Measurements from ENCODE around the gene ASTL.

The ASTL gene

DNA sequence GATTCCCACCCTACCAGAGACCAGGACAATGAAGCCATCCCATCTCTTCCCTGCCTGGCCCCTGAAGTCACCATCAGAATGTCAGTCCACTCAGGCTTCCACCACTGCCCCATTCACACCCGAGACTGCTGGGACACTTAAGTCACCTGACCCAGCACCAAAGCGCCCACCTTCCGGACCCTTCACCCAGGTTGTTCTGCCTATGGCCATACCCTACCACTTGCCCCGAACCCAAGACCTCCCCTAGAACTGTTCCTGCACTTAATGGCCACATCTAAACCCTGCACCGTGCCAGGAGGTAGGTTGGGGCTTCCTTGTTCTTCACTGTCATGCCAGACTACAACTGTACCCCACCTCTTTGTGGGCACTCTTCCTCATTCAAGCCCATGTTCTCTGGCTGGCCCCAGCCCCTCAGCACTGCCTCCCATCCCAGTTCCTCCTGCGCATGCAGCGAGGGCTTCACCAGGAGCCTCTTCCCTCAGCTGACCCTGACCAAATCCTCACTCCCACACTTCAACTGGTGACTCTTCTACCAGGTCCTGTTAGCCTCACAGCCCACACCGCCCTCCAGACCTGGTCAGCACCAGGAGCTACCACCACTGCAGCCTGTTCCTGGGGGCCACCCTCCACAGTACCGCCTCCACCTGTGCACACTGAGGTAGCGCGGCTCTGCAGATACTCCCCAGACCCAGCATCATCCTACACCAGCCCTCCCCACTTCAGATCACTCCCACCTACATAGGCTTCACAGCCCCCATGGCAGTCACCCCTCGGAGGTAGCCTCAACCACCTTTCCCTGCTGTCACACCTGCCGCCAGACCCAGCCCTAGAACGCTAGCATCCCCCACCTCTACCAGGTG lies 13.7 kb downstream of the ASTL start:
- DNase-seq = no peak

DNA sequence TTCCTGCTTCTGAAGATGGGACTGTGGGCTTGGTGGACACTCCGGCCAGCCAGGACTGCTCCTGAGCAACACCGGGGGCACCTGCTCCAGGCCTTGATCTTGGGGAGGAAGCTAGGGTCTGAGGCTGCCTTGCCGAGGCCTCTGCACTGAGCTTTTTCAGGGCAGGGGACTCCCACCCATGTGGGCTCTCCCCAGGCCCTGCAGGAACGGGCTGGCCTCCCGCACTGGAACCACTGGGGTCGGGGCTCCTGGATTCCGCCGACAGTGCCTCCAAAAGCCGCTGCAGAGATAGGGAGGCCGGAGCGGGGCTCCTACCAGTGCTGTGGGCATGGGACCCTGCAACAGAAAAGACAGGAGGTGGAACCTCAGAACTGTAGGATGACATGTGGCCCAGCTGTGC lies 14.4 kb downstream of the ASTL start:
- no peak for DNase-seq

DNA sequence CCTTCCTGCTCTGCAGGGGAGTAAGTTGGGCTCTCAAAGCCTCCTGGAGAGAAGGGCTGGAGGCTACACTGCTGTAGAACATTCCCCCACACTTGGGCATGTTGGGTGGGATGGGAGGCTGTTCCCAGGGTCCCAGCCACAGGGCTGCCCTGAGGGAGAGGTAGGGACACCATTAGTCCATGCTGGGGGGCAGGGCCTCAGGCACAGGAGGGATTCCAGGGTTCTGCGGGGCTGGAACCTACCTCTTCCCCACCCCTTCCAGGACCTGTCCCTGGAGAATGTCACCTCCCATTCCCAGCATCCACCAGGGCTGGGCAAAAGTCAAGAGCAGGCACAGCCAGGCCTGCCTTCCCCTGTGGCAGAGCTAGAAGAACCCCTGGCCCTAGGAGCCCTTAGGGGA lies 15.0 kb downstream of the ASTL start:
- no peak for DNase-seq

DNA sequence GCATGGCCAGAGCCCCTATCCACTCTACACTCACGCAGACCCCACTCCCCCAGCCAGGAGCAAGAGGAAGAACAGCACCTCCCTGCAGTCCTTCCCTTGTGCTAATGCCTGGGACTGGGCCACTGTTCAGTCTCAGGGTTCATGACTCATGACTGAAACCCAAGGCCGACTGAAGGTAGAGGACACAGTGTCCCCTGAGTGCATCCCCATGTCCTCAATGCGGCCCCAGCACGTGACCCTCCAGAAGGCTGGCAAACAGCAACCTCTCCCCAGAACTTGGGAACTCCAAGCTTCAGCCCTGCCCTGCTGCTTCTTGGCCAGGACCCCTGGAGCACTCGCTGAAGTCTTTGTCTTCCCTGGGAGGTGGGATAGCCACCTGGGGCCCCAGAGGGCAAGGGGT lies 15.9 kb downstream of the ASTL start:
- no peak for DNase-seq

DNA sequence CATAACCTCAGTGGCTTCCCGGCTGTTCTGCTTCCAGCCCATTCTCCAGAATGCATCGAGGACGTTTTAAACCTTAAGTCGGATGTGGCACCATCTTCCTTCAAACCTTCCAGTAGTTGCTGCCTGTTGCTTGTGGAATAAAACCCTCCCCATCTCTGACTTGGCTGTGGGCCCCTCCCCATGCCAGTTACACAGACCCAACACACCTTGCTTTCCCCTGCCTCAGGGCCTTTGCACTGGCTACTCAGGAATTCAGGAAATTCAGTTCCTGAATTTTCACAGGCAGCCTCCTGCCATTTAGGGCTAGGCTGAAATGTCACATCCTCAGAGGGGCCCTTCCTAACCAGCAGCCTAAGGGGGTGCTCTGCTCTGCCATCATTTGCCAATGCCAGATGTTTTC lies 16.9 kb downstream of the ASTL start:
- DNase-seq = no peak

DNA sequence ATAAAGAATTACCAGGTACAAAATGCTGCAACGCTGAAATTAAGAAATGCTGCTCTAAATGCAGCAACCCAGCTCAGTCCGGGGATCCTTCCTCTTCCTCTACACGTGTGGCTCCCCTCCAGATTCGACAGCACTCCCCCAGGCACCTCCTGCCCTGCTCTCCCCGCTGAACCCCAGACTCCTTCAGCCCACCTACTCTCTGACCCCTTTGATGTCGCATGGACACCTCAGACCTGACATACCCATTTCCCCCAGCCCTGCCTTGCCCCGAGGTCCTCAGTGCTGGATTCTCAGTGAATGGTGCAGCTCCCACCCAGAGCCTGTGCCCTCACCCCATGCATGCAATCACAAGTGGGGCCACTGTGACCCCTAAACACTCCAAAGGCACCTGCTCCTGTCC lies 17.3 kb downstream of the ASTL start:
- DNase-seq = no peak

DNA sequence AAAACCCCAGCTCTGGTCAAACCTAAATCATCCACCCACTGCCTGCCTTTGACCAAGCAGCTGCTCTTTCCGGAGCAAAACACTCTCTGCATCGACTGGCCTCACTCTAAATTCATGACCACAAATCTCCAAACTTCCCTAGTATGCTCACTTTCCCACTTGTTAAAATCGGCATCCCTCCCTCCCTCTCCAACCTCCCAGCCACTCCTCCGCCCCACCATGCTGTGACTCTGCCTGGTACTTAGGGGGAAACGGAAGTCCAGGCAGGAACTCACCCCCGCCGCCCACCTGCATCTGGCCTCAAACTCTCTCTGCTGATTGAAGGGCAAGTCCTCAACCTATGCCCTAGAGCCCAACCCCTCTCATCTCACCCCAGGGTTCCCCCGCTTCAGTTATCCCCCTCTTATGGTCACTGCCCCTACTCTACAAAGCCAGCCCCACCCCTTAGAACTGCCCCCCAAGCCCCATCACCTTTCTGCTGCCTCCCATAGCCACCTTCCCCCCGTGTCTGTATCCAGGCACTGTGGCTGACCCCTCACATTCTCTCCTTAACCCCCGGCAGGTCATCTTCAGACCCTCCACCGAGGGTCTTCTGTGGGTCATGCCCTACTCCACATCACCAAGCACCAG lies 18.1 kb downstream of the ASTL start:
- DNase-seq = no peak

DNA sequence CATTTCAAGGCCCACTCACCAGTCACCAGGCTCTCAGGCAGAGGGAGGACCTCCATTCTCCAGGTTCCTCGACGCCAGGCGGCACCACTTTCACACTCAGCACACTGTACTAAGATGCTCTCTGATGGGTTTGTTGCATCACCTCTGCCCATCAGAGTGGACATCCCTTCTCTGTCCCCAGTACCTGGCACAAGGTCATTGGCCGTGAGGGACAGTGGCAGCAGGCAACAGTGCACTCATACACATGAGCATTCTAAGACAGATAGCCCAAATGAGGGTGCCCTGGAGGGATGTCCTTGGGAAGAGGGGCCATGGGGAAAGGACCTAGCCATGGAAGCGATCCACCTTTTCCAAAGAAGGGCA lies 18.9 kb downstream of the ASTL start:
- DNase-seq = peak; percentile 45

DNA sequence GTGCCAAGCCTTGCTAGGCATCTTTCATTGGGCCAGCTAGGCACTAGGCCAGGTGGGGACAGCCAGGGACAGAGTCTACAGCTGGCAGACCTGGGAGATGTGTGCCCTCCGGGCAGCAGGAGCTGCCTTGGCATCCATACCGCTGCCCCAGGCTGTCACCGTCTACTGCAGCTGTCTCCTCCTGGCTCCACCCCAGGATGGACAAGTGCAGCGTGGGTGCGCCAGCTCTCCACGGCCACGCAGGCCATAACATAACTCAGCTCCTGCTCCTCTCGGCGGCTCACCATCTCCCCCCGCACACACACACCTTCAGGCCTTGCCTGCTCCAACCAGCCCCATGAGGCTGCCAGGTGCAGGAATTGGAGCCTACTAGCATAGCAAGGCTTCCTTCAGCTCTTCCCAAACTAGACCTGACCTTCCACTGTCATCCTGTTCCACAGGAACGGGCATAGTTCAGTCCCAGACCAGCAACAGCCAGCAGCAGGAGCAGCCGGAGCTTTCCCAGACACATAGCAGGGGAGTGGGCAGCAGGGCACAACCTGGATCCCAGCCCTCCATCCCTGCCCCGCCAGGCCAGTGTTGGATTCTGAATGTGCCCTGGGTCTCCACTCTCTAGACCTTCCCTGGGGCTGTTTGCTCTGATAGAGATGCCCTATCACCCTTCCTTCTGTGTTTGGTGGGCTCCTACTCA lies 19.5 kb downstream of the ASTL start:
- DNase-seq = peak; percentile 60

DNA sequence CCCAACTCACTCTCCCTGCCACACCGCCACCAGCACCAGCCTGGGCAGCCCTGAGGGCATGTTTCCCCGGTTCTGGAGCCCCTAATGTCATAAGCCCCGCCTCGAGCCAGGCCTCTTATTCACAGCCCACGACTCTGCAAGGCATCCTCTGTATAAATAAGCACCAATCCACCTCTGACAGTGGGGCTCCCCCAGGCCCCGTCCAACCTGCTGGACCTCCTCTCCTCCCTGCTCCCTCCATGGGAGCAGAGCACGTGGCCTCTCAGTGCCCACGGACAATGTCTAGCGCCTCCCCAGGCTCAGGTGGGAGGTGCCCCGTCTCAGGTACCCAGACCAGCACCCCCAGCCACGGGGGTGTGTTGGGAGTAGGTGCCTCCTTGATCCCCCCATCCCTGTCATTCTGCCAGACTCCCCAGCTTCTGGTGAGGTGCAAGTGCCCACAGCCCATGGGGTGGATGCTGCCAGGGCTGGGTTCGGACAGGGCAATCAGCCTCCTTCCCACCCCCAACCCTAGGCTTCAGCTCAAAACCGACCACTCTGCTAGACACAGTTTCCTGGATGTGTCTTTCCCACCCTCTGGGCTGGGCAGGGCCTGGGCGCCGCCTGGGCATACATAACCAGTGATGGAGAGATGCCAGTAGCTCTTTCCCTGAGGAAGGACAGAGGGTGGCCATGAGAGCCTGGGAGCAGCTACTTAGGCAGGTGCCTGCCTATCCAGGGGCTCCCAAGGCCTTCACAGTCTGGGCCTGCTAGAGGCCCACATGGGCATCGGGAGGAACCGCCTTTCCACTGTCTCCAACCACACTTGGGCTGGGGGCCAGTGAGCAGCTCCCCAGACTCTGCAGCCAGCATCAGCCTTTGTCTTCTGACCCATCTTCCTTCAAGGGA lies 20.4 kb downstream of the ASTL start:
- peak; percentile 62 for DNase-seq

DNA sequence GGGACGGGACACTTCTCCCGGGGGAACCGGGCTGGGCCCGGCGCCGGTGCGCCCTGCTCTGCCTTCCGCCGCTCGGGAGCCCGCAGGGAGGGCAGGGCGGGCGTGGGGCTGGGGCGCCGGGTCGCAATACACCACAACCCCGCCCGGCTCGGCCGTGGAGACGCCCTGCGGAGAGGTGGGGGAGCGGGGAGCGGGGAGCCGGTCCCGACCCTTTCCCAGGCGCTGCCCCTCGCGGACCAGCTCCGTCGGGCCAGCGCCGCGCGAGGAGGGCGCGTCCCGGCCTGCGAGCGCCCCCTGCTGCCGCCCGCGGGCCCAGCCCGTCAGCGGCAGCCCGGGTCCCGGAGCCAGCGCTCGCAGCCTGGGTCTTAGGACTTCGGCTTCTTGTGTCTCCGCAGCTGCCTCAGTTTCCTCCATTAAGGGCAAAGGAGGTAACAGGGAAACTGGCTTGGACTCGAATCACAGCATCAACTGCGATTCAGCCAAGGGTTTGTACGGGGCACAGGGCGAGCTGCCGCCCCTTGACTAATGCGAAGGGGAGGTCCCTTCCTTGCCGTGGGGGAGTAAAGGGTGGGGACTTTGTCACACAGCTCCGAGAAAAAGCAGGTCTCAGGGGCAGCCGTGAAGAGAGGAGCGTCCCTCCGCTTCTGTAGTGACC lies 21.3 kb downstream of the ASTL start:
- peak; percentile 86 for DNase-seq

DNA sequence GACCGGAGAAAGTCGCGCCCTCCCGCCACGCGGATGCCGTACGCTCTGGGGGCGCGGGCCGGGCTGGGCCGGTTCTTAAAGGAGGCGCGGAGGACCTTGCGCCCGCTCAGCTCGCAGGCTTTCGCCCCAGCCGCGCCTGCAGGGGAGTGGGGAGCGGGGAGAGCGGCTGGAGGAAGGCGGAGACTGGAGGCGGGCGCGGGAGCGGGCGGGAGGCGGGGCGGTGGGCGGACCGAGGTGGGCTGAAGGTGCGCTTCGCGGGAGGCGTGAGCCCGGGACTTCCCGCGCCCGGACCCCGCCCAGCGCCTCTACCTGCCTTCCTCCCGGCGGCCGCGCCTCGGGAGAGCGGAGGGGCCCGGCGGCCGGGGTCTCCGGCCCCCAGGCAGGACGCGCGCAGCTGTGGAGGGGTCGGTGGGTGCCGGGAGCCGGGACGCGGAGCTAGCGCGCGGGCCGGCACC lies 21.9 kb downstream of the ASTL start, which contains the start of gene ADRA2B:
Gene ADRA2B, minus strand, starts transcription at position 148 of the 455 bp plus-strand sequence. CDS start 422 bp downstream, outside the sequence.
- DNase-seq = peak; percentile 91

DNA sequence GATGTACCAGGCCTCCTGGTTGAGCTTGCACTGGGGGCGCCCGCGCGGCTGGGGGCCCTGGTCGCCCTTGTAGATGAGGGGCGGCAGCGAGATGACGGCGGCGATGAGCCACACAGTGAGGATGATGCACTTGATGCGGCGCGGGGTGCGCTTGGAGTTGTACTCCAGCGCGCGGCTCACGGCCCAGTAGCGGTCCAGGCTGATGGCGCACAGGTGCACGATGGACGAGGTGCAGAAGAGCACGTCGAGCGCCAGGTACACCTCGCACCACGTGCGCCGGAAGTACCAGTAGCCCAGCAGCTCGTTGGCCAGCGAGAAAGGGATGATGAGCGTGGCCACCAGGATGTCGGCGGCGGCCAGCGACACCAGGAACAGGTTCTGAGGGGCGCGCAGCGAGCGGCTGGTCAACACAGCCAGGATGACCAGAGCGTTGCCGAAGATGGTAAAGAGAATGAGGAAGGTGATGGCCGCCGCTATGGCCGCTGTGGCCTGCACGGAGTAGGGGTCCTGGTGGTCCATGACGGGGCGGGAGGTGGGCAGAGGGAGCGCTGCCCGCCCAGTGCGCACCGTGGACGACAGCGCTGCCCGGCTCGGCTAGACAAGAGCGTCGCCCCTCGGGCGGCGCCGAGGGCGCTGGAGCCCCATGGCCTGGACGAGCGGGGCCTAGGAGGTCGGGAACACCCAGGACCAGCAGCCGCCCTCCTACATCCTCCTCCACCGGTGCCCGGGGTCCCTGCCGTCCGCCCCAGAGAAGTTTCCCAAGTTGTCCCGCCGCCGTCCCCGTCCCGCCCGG lies 22.5 kb downstream of the ASTL start:
- DNase-seq = no peak

DNA sequence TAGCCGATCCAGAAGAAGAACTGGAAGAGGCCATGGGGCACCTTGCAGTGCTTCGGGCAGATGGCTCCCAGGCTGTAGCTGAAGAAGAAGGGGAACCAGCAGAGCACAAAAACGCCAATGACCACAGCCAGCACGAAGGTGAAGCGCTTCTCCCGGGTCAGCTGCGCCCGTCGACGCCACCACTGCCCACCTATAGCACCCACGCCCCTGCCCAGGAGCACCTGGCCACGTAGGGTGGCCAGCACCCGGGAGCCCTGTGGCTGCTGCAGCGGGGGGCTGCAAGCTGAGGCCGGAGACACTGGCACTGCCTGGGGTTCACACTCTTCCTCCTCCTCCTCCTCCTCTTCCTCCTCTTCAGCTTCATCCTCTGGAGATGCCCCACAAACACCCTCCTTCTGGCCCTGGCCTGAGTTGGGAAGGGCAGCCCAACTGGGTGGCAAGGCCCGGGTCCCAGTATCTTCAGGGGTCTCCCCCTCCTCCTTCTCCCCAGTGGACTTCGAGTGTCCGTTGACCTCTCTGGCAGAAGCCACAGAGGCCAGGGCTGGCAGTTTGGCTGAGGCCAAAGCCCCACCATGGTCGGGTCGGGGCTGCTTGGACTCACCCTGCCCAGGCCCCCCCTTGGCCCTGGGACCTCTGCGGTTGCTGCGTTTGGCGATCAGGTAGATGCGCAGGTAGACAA lies 23.3 kb downstream of the ASTL start:
- peak; percentile 61 for DNase-seq

DNA sequence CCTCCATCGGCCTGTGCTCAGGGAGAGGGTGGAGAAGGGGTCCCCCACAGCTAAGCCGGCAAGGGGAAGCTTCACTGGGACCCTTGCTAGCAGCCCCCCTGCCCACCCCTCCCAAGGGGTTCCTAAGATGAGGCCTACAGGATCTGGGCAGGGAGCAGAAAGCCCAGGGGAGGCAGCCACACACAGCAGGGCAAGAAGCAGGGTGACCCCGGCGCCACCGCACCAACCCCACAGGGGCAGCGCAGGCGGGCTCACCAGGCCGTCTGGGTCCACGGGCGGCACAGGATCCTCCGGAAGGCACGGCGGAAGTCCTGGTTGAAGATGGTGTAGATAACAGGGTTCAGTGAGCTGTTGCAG lies 23.8 kb downstream of the ASTL start:
- peak; percentile 60 for DNase-seq

DNA sequence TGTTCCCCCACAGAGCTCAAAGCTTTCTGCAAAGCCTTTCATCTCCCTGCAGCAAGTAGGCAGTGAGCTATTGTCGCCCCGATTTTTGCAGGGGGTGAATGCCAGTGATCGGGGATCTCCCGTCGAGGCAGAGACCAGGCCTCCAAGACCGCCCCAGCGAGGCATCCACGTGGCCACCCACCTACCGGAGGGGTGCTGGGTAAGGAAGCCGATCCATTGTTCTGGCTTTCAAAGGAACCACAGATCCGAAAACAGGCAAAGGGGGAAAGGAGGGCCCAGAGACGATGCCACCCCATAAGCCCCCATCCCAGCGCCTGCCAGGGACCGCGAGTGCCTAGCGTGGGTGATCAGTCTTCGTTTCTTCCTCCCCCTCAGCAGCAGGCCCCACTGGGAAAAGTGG lies 24.4 kb downstream of the ASTL start:
- peak; percentile 58 for DNase-seq

DNA sequence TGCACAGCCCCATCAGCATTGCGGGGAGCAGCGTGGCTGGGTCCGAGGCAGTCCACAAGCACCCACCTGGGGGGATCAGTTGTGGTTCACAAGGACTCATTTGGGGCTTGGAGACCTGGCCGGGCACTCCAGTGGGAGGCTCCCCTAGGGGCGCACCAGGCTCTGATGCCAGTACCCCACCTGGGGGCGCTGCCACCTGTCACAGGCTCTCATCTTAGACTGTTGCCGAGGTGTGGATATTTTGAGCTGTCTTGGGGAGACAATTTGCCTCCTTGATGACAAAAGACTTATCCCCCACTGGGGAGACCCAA lies 25.0 kb downstream of the ASTL start:
- DNase-seq = peak; percentile 70

DNA sequence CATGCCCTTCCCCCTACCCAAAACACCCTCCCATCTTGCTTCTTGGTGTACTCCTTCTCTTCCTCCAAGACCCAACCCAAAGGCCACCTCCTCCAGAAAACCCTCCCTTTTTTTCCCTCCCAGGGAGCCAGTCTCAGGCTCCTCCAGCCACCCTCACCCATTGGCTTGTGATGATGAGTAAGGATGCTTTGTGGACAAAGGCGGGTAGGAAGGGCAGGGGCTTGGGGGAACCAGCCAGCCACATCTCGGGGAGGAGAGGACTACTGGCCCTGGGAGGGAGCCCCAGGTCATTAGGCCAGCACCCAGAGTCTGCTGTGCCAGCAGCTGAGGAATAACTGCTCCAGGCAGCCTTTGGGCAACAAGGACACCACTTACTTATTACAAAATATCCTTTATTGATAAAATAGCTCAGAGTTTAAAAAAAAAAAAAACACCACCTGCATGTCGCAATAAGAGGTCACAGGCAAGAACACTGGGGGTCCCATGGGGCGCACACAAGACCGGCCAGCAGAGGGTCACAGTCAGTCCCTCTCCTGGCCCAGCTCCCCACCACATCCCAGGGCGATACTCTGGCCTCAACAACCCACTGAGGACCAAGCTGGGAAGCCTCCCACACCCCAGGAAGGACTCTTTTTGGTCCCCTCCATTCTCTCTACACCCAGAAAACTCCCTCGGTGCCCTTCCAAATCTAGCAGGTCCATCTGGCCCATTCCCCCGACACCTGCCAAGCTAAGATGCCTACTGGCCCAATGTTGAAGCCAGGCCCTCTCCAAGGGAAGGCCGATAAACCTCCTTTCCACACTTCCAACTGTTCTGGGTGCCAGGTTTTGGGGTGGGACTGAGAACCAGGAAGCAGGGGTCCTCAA lies 25.6 kb downstream of the ASTL start:
- DNase-seq = peak; percentile 54

DNA sequence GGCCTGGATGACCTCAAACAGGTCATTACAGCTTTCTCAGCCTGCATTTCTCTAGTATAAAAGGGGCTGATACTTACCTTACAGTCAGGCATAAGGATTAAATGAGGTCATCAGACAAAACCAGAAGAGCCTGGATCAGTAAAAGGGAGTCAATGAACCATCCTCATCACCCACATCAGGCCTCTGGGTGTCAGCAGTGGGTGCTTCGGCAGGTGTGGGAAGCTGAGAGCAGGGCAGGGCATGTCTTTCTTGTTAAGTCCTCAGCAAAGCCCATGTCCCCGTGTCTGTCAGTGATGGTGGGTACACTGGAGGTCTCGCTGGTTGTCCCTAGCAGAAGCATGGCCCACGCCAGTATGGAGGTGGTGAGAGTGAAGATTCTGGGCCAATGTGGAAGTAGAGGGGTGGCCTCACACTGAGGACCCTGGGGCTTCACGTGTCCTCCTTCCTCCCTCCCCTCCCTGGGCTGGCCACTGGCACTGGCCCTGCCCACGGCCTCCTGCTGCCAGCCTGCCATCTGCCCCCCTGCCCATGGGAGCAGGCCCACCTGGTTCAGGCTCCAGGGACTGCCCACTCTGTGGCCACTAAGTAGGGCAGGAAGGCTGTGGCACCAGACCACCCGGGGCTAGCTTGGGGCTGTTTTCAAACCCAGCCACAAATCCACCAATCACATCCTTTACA lies 26.3 kb downstream of the ASTL start:
- peak; percentile 60 for DNase-seq
